LHCN-M2 (cell line): ENCODE measurements around the gene HBS1L. TPM values are rescaled to one million over a fixed set of nuclear protein-coding genes. Genes with fewer than 3 reads are reported as not detected.

Experiments used
- DNase-seq: peaks from one replicate; pipeline ENCODE4 v3.0.0-alpha.2; 2012; ENCODE audit warnings: low read depth
- total RNA-seq: library from RNA; depleted of rRNA; stranded (reverse); fragments of >200 nt; gene quantifications from 2 replicates; pipeline ENCODE4 v1.2.3, GENCODE V29; 2014

Gene HBS1L
- total RNA-seq, 1 experiment from 2014 or later = 125 TPM

- no peak for DNase-seq
Observed at GRCh38 chr6:134951494-134952263, 102.9 kb downstream of the HBS1L start.

DNA sequence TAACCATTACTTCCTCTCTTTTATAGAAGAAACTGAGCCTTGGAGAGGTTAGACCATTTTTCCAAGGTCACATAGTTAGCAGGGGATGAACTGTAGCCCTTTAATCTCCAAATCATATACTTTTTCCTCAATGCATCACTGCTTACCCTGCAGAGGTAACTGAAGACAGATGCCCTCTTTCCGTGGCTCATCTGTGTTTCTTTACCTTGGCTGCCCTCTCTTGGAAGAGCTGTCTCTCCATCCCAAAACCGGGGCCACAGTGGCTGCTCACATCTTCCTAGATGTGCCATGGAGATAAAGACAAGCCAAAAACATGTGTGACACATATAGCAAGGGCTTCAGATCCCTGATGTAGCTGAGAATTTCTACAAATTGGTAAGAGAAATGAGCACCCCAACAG is 104.1 kb downstream of the HBS1L start:
- DNase-seq = no peak

DNA sequence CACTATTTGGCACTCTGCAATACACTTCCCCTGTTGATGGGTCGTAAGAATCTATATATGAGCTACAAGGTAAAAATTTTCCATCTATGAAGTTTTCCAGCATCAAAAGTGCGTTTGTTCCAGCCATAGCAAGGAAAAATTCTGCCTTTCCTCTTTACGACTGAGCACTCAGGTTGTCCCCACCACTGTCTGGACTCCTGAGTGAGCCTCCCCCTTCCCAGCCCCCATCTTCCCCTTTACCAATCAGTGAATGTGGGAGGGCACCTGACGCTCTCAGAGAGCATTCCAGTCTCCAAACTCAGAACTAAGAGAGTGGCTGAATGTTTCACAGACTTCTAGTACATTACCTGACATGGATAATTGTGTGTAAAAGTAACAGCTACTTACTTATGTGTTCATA is 104.7 kb downstream of the HBS1L start, which contains the start of gene ALDH8A1:
Gene ALDH8A1 (minus strand): TSS at position 175 of the 400 bp plus-strand sequence. CDS start 48 bp downstream, at position 127.
- no peak for DNase-seq

- no peak for DNase-seq
Observed at GRCh38 chr6:134948691-134949090, 105.9 kb downstream of the HBS1L start.

DNA sequence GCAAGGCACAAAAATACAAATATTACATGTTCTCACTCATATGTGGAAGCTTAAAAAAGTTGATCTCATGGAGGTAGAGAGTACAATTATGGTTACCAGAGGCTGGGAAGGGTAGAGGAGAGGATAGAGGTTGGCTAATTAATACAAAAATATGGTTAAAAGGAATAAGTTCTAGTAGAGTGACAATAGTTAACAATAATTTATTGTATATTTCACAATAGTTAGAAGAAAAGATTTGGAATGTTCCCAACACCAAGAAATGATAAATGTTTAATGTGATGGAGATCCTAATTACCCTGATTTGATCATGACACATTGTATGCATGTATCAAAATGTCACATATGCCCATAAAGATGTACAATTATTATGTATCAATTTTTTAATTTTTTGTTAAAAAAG is 106.5 kb downstream of the HBS1L start:
- no peak for DNase-seq

DNA sequence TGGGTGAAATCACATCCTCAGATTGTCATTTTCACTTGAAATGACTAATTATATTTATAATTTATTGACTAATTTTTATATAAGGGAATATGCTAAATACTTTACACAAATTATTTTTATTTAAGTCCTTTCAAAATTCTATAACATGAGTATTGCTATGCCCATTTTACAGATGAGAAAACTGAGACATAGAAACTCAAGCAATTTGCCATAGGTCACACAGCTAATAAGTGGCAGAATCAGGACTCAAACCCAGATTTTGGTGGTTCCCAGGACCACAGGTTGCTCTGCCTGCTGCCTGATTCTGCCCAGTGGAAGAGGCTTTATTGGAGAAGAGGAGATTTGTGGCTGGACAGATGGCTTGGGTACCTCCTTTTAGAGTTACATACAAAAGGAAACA is 109.6 kb downstream of the HBS1L start:
- no peak for DNase-seq

DNA sequence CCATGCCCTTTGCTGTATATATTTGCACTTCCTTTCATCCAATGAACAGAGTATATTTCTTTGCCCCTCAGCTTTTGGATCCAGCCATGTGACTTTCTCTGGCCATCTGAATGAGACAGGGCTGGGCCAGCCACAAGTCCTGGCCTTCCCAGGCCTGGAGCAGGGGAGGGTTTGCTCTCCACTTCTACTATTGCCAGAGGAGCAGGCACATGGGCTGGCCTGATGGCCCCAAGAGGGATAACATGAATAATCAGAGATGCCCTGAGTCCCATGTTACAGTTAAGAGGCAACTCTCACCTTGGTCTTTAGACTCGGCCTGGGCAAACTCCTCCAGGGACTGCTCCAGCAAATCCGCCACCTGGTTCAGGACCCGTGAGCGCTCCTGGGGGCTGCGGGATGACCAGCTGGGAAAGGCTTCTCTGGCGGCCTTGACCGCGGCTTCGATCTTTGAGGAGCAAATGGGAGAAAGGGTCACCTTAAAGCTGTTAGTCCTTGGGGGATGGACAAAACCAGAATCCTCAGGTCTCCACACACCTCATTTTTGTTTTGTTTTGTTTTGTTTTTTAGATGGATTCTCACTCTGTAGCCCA is 111.0 kb downstream of the HBS1L start:
- no peak for DNase-seq

GRCh38 chr6:134938896-134939295 is 115.7 kb downstream of the HBS1L start:
- DNase-seq = no peak

GRCh38 chr6:134937426-134937825 is 117.2 kb downstream of the HBS1L start:
- peak; percentile 11 for DNase-seq

DNA sequence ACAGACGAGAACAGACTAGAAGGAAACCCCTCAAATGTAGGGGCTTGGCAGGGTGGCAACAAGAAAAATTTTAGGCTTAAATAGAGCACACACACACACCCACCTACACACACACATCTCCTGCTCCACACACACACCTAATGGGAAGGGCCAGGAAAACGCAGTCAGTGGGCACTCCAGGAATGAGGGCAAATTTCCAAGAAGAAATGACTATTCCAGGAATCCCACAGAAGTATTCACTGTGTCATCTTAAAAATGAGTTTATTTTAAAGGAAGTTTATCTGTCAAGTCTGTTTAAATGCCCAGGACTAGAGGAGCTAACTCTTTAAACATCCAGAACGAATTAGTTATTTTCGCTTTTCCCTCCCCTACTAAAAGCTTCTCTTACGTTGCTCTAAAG is 117.7 kb downstream of the HBS1L start:
- DNase-seq = peak; percentile 34

GRCh38 chr6:134936476-134936875 is 118.1 kb downstream of the HBS1L start:
- no peak for DNase-seq

DNA sequence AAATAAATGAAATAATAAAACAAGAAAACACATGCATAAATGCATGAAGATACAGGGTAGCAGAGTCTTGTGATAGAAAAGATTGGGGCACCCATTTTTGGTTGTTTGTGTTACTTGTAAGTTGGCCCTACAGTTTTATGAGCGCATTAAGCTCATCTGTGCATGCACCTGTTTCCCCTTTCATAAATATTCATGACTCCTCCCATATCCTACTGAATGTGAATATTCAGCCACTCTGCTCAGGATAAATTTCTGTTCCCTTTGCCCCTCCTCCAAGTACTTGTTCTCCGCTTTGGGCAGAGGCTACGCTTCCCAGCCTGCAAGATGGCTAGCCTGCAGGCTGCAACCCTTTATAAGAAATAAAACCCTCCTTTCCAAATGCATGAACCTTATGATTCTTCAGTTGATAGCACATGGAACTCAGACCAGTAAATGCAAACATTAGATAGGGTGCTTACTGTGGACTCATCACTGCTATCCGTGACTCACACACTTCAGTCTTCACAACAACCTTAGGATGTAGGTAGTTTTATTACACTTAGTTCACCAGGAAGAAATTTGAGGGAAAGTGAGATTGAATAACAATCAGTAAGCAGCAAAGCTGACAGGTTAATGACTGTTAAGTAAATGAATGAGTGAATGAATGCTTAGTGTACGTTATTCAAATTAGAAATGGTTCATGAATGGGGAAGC is 119.7 kb downstream of the HBS1L start:
- DNase-seq = no peak

GRCh38 chr6:134932535-134933470 is 121.8 kb downstream of the HBS1L start:
- DNase-seq = no peak

- DNase-seq = no peak
Observed at GRCh38 chr6:134932098-134932497, 122.5 kb downstream of the HBS1L start.

DNA sequence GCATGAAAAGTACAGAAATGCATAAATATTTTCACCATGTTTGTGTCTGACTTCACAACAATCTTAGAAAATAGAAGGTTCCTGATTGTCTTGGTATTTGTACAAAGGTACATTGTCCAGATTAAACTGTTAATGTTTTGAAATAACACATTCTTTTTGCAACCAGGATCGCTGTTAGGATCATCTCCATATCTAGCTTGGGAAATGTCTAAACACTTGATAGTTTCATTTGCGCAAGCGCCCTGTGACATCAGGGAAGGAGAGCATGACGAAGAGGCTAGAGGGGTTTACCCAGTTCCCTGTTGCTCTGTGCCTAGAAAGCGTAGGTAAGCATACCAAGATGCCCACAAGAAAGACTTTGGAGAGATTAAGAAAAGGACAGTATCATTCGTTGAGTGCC is 124.2 kb downstream of the HBS1L start:
- DNase-seq = no peak

- no peak for DNase-seq
Observed at GRCh38 chr6:134928151-134928900, 126.3 kb downstream of the HBS1L start.

GRCh38 chr6:134925800-134926199 is 128.8 kb downstream of the HBS1L start:
- DNase-seq = no peak

GRCh38 chr6:134921721-134922261 is 132.8 kb downstream of the HBS1L start:
- peak; percentile 30 for DNase-seq

GRCh38 chr6:134921276-134921675 is 133.3 kb downstream of the HBS1L start:
- DNase-seq = no peak

- DNase-seq = no peak
Observed at GRCh38 chr6:134920422-134920821, 134.2 kb downstream of the HBS1L start.
